GM12873 (cell line): ENCODE results near the gene CMTM7.

Experiments used
- TF ChIP-seq, protein P1 (sequence below): IDR thresholded peaks from 2 replicates; pipeline ENCODE4 v1.5.1; 2012; ENCODE audit warnings: low read depth, mild to moderate bottlenecking, moderate library complexity, low read length, control low read depth; ENCODE audit not compliant: insufficient read depth; ENCODE audit errors: missing control alignments

CMTM7 gene

DNA sequence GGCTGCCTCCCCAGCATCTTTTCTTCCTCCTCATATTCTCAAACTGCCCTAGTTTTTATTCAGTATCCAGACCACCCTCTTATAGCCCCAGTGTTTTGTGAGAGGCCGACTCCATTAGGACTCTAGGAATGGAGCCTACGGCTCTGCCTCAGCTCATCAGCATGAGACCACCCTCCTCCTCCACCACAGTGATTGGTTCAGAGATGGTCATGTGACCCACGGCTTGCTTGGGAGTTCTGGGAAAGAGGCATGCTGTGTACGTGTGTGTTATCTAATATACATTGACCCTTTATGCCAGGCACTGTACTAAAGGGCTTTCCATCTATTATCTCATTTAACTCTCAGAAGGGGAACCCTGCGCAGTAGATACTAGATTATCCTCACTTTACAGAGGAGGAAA is 17.8 kb upstream of the CMTM7 start:
- TF ChIP-seq, protein P1, sequence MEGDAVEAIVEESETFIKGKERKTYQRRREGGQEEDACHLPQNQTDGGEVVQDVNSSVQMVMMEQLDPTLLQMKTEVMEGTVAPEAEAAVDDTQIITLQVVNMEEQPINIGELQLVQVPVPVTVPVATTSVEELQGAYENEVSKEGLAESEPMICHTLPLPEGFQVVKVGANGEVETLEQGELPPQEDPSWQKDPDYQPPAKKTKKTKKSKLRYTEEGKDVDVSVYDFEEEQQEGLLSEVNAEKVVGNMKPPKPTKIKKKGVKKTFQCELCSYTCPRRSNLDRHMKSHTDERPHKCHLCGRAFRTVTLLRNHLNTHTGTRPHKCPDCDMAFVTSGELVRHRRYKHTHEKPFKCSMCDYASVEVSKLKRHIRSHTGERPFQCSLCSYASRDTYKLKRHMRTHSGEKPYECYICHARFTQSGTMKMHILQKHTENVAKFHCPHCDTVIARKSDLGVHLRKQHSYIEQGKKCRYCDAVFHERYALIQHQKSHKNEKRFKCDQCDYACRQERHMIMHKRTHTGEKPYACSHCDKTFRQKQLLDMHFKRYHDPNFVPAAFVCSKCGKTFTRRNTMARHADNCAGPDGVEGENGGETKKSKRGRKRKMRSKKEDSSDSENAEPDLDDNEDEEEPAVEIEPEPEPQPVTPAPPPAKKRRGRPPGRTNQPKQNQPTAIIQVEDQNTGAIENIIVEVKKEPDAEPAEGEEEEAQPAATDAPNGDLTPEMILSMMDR, result no peak

DNA sequence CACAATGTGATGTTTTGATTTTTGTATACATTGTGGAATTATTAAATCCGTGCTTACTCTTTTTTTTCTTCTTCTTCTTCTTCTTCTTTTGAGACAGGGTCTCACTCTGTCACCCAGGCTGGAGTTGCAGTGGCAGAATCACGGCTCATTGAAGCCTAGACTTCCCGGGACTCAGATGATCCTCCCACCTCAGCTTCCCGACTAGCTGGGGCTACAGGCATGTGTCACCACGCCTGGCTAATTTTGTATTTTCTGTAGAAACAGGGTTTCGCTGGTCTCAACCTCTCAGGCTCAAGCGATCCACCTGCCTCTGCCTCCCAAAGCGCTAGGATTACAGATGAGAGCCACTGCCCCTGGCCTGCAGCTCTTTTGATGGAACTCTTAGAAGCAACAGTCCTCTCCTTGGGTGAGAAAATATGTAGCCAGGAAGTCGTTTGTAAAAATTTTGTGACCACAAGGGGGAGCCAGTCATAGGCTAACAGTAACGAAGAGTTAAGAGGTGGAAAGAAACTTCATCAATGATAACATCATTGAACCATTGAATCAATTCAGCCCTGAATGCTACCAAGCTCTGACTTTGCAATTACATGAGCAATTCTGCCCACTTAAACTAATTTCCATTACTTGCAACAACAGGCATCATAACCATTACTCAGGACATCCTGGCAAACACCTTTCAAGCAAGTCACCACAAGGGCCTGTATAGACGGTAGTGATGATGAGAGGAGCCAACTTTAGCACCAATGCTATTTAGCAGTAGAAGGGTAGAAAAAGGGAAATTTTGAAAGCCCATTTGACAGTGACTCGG is 16.7 kb upstream of the CMTM7 start:
- TF ChIP-seq, protein P1, result peak; percentile 71

DNA sequence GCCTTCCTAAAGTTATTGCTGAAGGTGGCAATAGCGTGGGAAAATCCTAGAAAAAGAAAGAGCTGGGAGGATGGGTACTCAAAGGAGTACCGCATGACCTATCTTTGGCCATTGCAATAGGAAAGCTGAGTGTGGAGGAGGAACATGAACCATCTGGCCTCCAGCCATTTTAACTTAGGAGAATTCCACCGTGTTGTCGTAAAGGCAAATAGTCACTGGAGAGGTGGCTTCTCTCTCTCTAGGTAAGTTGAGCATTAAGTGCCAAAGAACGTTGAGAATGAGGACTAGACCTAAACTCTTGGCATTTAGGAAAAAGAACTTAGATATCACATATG is 16.1 kb upstream of the CMTM7 start:
- TF ChIP-seq, protein P1, result no peak

DNA sequence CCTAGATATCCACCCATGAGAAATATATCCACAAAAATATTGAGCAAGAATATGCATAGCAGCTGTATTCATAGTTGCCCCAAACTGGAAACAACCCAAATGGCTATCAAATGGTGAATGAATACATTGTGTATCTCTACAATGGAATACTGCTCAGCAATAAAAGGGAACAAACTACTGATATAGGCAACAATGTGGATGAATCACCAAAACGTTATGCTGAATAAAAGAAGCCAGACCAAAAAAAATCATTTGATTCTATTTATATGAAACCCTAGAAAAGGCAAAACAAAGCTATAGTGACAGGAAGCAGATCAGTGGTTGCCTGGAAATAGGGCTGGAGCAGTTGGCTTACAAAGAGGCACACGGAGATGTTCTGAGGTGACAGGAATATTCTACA is 15.5 kb upstream of the CMTM7 start:
- TF ChIP-seq, protein P1, result no peak

DNA sequence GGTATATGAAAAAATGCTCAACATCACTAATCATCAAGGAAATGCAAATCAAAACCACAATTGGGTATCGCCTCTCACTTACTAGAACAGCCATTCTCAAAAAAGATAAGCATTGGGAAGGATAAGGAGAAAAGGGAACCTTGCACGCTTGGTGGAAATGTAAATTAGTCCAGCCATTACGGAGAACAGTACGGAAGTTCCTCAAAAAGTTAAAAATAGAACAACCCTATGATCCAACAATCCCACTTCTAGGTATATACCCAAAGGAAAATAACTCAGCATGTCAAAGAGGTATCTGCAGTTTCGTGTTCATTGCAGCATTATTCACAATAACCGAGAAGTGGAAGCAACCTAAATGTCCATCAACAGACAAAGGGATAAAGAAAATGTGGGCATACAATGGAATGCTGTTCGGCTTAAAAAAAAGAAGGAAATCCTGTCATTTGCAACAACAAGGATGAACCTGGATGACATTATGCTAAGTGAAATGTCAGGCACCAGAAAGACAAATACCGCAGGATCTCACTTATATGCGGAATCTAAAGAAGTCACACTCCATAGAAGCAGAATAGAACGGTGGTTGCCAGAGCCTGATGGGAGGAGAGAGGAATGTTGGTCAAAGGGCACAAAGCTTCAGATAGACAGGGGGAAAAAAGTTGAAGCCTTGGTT is 11.7 kb upstream of the CMTM7 start:
- TF ChIP-seq, protein P1, result no peak

DNA sequence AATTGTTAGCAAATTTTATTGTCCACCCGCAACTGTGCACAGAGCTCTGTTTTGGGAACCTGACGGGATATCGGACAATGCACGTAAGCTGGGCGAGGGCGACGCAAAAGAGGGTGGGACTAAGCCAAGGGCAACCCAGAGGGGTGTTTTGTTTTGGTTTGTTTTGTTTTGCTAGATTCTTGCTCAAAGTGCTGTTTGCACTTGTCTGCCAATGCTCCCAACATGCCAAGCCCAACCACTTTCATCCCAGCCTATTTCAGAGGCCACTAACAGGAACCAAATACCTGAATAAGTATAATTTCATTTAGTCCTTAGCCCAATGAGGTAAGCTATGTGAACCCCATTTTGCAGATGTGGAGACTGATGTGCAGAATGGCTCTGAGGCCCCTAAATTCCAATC is 9.7 kb upstream of the CMTM7 start:
- TF ChIP-seq, protein P1, result no peak

DNA sequence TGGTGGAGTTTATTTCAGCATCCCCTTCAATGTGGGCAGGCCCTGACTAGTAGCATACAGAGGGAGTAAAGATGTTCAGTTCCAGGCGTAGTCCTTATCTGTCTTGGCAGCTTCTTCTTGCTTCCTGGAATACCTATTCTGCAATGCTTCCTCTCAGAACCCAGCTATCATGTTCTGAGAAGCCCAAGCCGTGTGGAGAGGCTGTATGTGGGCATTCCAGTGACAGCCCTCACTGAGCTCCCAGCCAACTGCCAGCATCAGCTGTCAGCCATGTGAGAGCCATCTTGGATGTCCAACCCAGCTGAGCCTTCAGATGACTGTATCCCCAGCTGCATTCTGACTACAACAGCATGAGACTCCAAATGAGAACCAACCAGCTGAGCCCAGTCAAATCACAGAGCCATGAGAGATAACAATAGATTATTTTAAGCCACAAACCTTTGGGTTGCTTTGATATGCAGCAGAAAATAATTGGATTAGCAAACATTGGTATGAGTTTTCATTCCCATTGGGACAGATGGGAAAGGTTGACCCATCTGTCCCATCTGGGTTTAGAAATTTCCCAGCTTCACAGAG is 8.4 kb upstream of the CMTM7 start:
- TF ChIP-seq, protein P1, result no peak
